ENCODE data around the gene SYNE1.
"Not testable (repeated sequence)": the region's sequence is repeated elsewhere in the genome, so short reads cannot be mapped to it uniquely, and the experiment has no call there.

The SYNE1 gene

GRCh38 chr6:152423216-152424103 lies 213.7 kb downstream of the SYNE1 start:
- no peak for DNase-seq
- H2BK15ac ChIP-seq (replicated peaks; ENCODE audit: low read depth) = no peak overlapping the region

GRCh38 chr6:152421496-152421895 lies 215.7 kb downstream of the SYNE1 start:
- H3K79me2 ChIP-seq (ENCODE audit: control insufficient read depth, insufficient read depth, low read length); H4K8ac ChIP-seq (ENCODE audit: low read depth, low read length); H3K79me1 ChIP-seq (ENCODE audit: low read length); H2BK15ac ChIP-seq (replicated peaks; ENCODE audit: low read depth); H3K9ac ChIP-seq (ENCODE audit: low read length); H2BK120ac ChIP-seq (ENCODE audit: low read depth, low read length); H3K4ac ChIP-seq (ENCODE audit: low read depth, low read length); H2AK5ac ChIP-seq (ENCODE audit: low read length); DNase-seq; H3K23ac ChIP-seq (ENCODE audit: low read length); H2BK5ac ChIP-seq (ENCODE audit: low read length); H3K27me3 ChIP-seq (ENCODE audit: insufficient read depth, low read length, poor library complexity); H3K4me3 ChIP-seq (ENCODE audit: low read length); H3K4me2 ChIP-seq (ENCODE audit: low read length); H3K36me3 ChIP-seq (ENCODE audit: control insufficient read depth, insufficient read depth, low read length); H3K18ac ChIP-seq (ENCODE audit: low read length); H4K5ac ChIP-seq (ENCODE audit: low read length); H3K56ac ChIP-seq (ENCODE audit: low read length); H3K4me1 ChIP-seq (ENCODE audit: control insufficient read depth, low read depth, low read length); H3K27ac ChIP-seq (ENCODE audit: low read depth, low read length): not testable (repeated sequence)
- WGBS (ENCODE audit: extremely low coverage, insufficient coverage, low lambda C conversion rate) = no CpG with 5 or more reads among the region's 2 CpGs

More at GRCh38 chr6:152423216-152424103, 213.7 kb downstream of the SYNE1 start:
- H3K4me1 ChIP-seq (ENCODE audit: control insufficient read depth, low read depth, low read length) = no peaks in the 10 kb centered on the region
- no peak overlapping the region for H3K4ac ChIP-seq (ENCODE audit: low read depth, low read length)
- H3K36me3 ChIP-seq (ENCODE audit: control insufficient read depth, insufficient read depth, low read length) = no peaks in the 10 kb centered on the region
- H3K27ac ChIP-seq (ENCODE audit: low read depth, low read length) = no peak overlapping the region
- H2BK120ac ChIP-seq (ENCODE audit: low read depth, low read length) = no peak overlapping the region
- no peak overlapping the region for H3K23ac ChIP-seq (ENCODE audit: low read length)
- no peak overlapping the region for H4K8ac ChIP-seq (ENCODE audit: low read depth, low read length)
- H3K9ac ChIP-seq (ENCODE audit: low read length) = no peak overlapping the region
- WGBS (ENCODE audit: extremely low coverage, insufficient coverage, low lambda C conversion rate) = no CpG with 5 or more reads among the region's 3 CpGs
- no peak overlapping the region for H4K5ac ChIP-seq (ENCODE audit: low read length)
- no peaks in the 10 kb centered on the region for H3K27me3 ChIP-seq (ENCODE audit: insufficient read depth, low read length, poor library complexity)
- H3K18ac ChIP-seq (ENCODE audit: low read length) = no peak overlapping the region
- no peaks in the 10 kb centered on the region for H3K79me2 ChIP-seq (ENCODE audit: control insufficient read depth, insufficient read depth, low read length)
- no peak overlapping the region for H2AK5ac ChIP-seq (ENCODE audit: low read length)
- no peak overlapping the region for H3K4me3 ChIP-seq (ENCODE audit: low read length)
- H3K56ac ChIP-seq (ENCODE audit: low read length) = no peak overlapping the region
- no peak overlapping the region for H2BK5ac ChIP-seq (ENCODE audit: low read length)
- no peaks in the 10 kb centered on the region for H3K79me1 ChIP-seq (ENCODE audit: low read length)
- H3K4me2 ChIP-seq (ENCODE audit: low read length) = no peak overlapping the region

DNA sequence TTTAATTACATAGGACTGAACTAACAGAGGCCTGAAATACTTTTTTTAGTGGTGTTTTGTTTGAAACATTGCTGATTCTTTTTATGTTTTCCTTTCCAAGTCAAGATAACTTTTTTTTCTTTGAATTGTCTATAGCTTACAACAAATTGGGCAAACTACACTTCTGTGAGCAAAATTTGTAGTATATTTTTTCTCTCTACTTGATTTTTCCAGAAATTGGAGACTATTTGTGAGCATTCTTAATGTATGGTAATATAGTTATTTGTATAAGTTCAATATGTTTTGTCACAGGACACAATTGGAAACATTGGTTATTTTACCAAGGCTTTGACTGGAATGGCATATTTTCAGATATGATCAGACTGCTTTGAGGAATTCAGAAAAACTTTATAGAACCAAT lies 216.5 kb downstream of the SYNE1 start:
- no peak overlapping the region for H3K4me3 ChIP-seq (ENCODE audit: low read length)
- H2AK5ac ChIP-seq (ENCODE audit: low read length) = no peak overlapping the region
- no peak overlapping the region for H3K18ac ChIP-seq (ENCODE audit: low read length)
- H3K4me1 ChIP-seq (ENCODE audit: control insufficient read depth, low read depth, low read length) = no peaks in the 10 kb centered on the region
- H4K8ac ChIP-seq (ENCODE audit: low read depth, low read length) = no peak overlapping the region
- H3K56ac ChIP-seq (ENCODE audit: low read length) = no peak overlapping the region
- no peaks in the 10 kb centered on the region for H3K27me3 ChIP-seq (ENCODE audit: insufficient read depth, low read length, poor library complexity)
- H3K27ac ChIP-seq (ENCODE audit: low read depth, low read length) = no peak overlapping the region
- no peak for DNase-seq
- H2BK15ac ChIP-seq (replicated peaks; ENCODE audit: low read depth) = no peak overlapping the region
- no peak overlapping the region for H3K4ac ChIP-seq (ENCODE audit: low read depth, low read length)
- no peak overlapping the region for H2BK120ac ChIP-seq (ENCODE audit: low read depth, low read length)
- H3K9ac ChIP-seq (ENCODE audit: low read length) = no peak overlapping the region
- H4K5ac ChIP-seq (ENCODE audit: low read length) = no peak overlapping the region
- H3K79me1 ChIP-seq (ENCODE audit: low read length) = no peaks in the 10 kb centered on the region
- no peaks in the 10 kb centered on the region for H3K79me2 ChIP-seq (ENCODE audit: control insufficient read depth, insufficient read depth, low read length)
- H3K4me2 ChIP-seq (ENCODE audit: low read length) = no peak overlapping the region
- H3K36me3 ChIP-seq (ENCODE audit: control insufficient read depth, insufficient read depth, low read length) = no peaks in the 10 kb centered on the region
- H3K23ac ChIP-seq (ENCODE audit: low read length) = no peak overlapping the region
- no peak overlapping the region for H2BK5ac ChIP-seq (ENCODE audit: low read length)

DNA sequence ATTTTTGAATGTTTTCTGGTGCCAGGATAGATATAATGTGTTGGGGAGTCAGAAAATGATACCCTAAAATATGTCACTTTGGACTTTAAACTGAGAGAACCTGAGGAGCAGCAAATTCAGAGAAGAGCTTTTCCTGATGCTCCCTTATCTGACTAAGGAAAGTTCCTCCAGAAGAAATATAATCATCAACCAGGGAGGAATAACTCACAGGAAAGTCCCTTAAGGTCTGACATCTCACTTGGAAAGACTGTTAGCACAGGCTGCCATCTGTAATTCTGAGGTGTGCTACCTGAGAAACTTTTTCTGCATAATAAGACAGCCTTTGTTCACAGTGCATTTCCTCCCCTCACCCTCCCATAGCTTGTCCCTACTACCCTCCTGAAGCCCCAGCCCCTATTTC lies 218.6 kb downstream of the SYNE1 start:
- no peak for DNase-seq

DNA sequence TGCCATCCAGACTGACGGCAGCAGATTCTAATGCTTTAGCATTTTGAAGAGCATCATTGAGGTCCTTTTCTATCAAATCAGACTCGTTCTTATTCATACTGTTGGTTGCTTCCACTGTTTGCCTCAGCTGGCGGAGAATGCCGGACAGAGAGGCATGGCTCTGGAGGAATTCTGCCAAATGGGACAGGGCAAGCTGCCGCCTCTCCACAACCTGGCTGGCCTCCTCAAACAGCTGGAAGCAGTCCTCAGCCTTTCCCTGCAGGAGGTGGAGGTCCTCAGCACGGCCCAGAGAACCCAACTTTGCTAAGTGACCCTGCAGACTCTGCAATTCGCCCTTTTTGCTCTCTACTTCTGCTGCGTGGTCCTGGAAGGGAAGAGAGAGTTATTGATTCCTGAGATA lies 220.5 kb downstream of the SYNE1 start:
- Histone ChIP-seq H3K4ac (ENCODE audit: low read depth, low read length) (no peak overlapping the region), H3K9ac (ENCODE audit: low read length) (no peak overlapping the region), H3K27ac (ENCODE audit: low read depth, low read length) (no peak overlapping the region), H2BK15ac (replicated peaks; ENCODE audit: low read depth) (no peak overlapping the region), H3K4me2 (ENCODE audit: low read length) (no peak overlapping the region), H3K27me3 (ENCODE audit: insufficient read depth, low read length, poor library complexity) (no peaks in the 10 kb centered on the region), H3K23ac (ENCODE audit: low read length) (no peak overlapping the region), H4K5ac (ENCODE audit: low read length) (no peak overlapping the region), H3K36me3 (ENCODE audit: control insufficient read depth, insufficient read depth, low read length) (no peaks in the 10 kb centered on the region), H3K56ac (ENCODE audit: low read length) (no peak overlapping the region), H2BK5ac (ENCODE audit: low read length) (no peak overlapping the region), H3K79me1 (ENCODE audit: low read length) (no peaks in the 10 kb centered on the region), H4K8ac (ENCODE audit: low read depth, low read length) (no peak overlapping the region), H3K18ac (ENCODE audit: low read length) (no peak overlapping the region), H2AK5ac (ENCODE audit: low read length) (no peak overlapping the region), H3K4me1 (ENCODE audit: control insufficient read depth, low read depth, low read length) (no peaks in the 10 kb centered on the region), H2BK120ac (ENCODE audit: low read depth, low read length) (no peak overlapping the region), H3K4me3 (ENCODE audit: low read length) (no peak overlapping the region), H3K79me2 (ENCODE audit: control insufficient read depth, insufficient read depth, low read length) (no peaks in the 10 kb centered on the region)
- WGBS (ENCODE audit: extremely low coverage, insufficient coverage, low lambda C conversion rate) = no CpG with 5 or more reads among the region's 8 CpGs
- DNase-seq = no peak

More for the DNA sequence above, 218.6 kb downstream of the SYNE1 start:
- H3K27ac ChIP-seq (ENCODE audit: low read depth, low read length) = no peak overlapping the region
- no peak overlapping the region for H3K4me2 ChIP-seq (ENCODE audit: low read length)
- H3K27me3 ChIP-seq (ENCODE audit: insufficient read depth, low read length, poor library complexity) = no peaks in the 10 kb centered on the region
- H4K5ac ChIP-seq (ENCODE audit: low read length) = no peak overlapping the region
- no peaks in the 10 kb centered on the region for H3K4me1 ChIP-seq (ENCODE audit: control insufficient read depth, low read depth, low read length)
- H3K56ac ChIP-seq (ENCODE audit: low read length) = no peak overlapping the region
- H3K79me1 ChIP-seq (ENCODE audit: low read length) = no peaks in the 10 kb centered on the region
- no peak overlapping the region for H3K18ac ChIP-seq (ENCODE audit: low read length)
- H2BK5ac ChIP-seq (ENCODE audit: low read length) = no peak overlapping the region
- H2AK5ac ChIP-seq (ENCODE audit: low read length) = no peak overlapping the region
- no peaks in the 10 kb centered on the region for H3K36me3 ChIP-seq (ENCODE audit: control insufficient read depth, insufficient read depth, low read length)
- no peak overlapping the region for H4K8ac ChIP-seq (ENCODE audit: low read depth, low read length)
- H3K9ac ChIP-seq (ENCODE audit: low read length) = no peak overlapping the region
- H2BK15ac ChIP-seq (replicated peaks; ENCODE audit: low read depth) = no peak overlapping the region
- H3K4me3 ChIP-seq (ENCODE audit: low read length) = no peak overlapping the region
- no peak overlapping the region for H2BK120ac ChIP-seq (ENCODE audit: low read depth, low read length)
- H3K79me2 ChIP-seq (ENCODE audit: control insufficient read depth, insufficient read depth, low read length) = no peaks in the 10 kb centered on the region
- H3K23ac ChIP-seq (ENCODE audit: low read length) = no peak overlapping the region
- H3K4ac ChIP-seq (ENCODE audit: low read depth, low read length) = no peak overlapping the region
